ENCODE data around the gene ISY1.
"Not testable (repeated sequence)": the region's sequence is repeated elsewhere in the genome, so short reads cannot be mapped to it uniquely, and the experiment has no call there.

ISY1 gene

DNA sequence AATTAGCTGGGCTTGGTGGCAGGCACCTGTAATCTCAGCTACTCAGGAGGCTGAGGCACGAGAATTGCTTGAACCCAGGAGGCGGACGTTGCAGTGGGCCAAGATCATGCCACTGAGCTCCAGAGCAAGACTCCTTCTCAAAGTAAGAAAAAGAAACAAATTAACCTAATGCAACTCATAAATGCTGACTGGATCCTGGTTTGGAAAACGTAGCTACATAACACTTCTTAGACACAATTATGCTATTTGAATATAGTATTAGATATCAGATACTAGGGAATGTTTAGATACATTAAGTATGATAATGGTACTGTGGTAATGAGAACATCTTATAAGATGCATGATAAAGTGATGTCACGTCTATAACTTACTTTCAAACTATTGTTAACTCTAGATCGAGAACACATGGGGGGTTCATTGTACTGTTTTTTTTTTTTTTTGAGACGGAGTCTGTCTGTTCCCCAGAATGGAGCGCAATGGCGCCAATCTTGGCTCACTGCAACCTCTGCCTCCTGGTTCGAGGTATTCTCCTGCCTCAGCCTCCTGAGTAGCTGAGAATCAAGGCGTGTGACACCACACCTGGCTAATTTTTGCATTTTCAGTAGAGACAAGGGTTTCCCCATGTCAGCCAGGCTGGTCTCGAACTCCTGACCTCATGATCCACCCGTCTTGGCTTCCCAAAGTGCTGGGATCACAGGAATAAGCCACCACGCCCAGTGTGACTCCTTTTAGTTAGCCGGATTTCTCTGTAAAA, 5.9 kb upstream of the ISY1 start:
- DNase-seq: no peak

DNA sequence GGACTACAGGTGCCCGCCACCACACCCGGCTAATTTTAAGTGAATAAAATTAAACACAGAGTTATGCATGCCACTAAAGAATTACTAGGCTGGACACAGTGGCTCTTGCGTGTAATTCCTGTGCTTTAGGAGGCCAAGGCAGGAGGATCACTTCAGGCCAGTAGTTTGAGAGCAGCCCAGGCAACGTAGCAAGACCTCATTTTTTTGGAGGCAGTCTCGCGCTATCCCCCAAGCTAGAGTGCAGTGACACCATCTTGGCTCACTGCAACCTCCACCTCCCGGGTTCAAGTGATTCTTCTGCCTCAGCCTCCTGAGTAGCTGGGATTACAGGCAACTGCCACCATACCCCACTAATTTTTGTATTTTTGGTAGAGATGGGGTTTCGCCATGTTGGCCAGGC, 4.7 kb upstream of the ISY1 start:
- DNase-seq: not testable (repeated sequence)

DNA sequence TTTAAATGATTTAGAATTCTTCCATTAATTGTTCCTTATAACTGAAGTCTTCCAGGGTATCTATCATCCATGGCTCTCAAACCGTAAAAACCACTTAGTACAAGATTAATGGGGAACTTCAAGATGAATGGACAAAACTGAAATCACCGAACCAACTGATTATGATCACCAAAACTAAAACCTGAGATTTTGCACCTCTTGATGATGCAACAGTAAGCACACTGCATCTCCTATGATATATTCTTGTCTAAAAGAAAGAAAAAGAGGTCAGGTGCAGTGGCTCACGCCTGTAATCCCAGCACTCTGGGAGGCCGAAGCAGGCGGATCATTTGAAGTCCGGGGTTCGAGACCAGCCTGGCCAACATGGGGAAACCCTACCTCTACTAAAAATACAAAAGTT, 3.6 kb upstream of the ISY1 start:
- no peak for DNase-seq

DNA sequence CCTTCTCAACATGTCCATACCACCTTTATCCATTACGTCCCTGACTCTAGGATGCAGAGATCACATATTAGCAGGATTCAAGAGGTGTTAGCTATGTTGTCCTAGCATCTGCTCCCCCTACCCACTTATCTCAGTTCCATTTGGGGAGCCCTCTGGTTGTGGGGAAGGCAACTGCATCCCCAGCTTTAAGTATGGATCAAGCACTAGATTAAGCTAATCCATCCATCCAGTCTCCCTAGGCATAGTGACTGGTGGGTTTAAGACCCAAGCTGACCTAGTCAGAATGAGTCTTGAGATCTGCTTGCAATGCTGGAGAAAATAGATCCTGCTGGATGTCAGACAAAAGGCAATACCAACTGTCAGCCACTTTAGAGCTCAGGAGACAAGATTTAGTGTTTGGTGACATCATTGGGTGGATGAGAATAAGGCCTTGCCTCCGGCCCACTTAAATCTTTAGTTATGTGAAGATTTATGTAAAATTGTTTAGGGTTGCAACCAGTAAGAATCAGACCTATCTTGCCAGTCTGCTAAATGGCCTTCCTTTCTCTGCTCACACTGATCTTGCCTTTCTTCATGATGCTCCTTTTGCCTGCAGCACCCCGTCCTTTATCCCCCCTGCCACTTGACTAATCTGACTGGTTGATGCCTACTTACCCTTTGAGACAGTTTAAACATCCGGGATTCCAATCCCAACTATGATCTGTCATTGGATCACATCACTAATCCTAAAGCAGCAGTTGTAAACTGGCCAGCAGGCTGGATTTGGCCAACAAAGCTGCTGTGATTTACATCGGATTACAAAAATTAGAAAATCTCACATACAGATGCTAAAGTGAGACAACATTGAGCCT, 2.1 kb upstream of the ISY1 start:
- DNase-seq: no peak

DNA sequence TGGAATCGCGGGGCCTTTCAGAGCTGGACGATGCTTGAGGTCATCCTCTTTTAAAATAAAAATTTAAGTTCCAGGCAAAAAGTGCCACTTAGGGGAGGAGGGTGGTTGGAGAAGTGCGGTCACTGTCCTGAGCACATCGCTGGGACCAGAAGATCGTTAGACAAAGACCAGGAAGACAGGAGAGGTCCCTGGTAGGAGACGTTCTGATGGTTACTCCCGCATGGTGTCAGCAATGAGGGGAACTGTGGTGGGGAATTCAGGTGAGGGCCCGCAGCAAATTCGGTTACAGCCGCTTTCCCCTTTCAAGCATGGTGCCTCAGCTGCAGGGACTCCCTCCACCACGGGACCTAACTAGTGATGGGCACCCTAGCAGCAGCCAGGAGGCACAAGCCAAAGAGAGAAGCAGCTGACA, 1.0 kb upstream of the ISY1 start:
- DNase-seq: peak in 3 of 56 donors; percentile 8 to 39 (median 23)

DNA sequence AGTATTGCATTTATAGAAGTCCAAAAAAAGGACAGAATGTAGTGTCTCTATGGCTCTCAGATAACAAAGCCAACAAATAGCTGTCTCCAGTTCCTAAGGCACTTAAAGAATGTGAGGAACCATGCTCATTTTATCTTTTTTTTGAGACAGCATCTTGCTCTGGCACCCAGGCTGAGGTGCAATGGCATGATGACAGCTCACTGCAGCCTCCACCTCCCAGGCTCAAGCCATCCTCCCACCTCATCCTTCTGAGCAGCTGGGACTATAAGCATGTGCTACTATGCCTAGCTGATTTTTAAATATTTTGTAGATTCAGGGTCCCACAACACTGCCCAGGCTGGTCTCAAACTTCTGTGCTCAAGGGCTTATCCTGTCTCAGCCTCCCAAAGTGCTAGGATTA, 16.1 kb downstream of the ISY1 start:
- no peak for DNase-seq

DNA sequence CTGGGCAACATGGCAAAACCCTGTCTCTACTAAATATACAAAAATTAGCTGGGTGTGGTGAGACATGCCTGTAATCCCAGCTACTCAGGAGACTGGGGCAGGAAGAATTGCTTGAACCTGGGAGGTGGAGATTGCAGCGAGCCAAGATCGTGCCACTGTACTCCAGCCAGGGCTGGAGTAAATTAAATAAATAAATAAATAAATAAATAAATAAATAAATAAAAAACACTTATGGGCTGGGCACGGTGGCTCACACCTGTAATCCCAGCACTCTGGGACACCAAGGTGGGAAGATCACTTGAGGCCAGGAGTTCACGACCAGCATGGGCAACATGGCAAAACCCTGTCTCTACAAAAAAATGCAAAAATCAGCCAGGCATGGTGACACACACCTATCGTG, 19.9 kb downstream of the ISY1 start:
- DNase-seq: not testable (repeated sequence)

DNA sequence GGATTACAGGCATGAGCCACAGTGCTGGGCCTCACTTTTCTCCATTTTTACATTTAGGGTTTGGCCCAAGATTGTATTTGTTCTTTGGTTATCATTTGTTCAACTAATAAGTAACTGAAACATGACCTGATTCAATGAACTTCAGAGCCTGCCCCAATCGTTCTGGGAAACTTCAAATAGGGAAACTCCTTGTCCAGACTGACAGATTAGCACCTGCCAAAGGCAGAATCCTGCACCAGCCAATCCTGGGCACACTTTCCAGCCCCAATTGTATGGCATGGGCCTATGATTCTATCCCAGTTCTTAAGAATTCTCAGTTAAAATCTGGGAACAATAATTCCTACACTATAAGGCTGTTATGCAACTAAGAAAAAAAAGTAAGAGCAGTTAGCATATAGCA, 21.0 kb downstream of the ISY1 start:
- no peak for DNase-seq

DNA sequence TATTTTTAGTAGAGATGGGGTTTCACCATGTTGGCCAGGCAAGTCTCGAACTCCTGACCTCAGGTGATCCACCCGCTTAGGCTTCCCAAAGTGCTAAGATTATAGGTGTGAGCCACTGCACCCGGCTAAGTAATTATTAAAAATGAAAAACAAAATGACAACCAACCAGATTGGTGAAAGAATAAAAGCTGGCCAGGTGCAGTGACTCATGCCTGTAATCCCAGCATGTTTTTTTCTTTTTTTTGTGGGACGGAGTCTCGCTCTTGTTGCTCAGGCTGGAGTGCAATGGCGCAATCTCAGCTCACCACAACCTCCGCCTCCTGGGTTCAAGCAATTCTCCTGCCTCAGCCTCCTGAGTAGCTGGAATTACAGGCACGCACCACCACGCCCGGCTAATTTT, 24.6 kb downstream of the ISY1 start:
- DNase-seq: not testable (repeated sequence)

DNA sequence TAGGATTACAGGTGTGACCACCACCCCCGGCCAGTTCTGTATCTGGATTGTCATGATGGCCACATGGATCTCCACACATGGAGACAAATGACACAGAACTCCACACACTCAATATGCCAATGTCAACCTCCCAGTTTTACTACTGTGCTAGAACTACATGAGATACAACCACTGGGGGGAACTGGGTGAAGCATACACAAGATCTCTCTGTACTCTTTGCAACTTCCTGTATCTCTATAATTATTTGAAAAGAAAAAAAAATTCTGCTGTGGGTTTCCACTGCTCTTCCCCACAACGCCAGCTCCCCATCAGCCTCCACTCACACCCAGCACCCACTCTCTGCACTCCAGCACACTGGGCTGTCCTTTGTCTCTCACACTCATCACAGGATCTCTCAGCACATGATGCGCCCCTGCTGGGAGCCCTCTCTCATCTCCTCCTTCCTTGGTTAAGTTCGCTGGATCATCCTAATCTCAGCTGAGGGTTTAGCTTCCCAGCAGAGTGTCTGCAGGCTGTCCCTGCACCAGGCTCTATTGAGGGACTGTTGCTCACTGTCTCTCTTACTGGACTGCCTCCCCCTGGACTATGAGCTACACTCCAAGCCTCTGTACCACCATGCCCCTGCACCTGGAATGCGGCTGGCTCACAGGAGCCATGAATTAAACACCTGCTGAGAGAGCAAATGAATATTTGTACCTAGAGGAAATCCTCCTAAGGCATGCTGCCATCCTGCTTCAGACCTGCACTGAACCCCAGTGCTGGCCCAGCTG, 28.6 kb downstream of the ISY1 start:
- DNase-seq: peak in 1 of 56 donors; percentile 36

DNA sequence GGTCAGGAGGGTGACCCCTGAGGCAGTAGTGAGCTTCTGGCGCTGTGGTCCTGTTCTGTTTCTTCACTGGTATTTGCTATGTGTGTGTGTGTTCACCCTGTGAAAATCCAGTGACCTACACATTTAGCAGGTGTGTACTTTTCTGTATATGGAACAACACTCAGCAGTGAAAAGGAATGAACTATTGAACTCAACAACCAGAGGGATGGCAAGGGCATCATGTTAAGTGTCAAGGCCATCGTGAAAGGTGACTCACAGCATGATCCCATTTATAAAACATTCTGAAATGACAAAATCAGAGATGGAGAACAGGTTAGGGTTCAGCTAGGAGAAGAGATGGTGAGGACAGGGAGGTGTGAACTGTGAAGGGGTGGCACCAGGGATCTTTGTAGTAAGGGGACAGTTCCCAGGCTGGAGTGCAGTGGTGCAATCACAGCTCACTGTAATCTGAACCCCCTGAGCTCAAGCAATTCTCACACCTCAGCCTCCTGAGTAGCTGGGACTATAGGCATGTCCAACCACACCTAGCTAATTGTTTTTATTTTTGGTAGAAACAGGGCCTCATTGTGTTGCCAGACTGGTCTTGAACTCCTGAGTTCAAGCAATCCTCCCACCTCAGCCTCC, 29.3 kb downstream of the ISY1 start:
- no peak for DNase-seq

DNA sequence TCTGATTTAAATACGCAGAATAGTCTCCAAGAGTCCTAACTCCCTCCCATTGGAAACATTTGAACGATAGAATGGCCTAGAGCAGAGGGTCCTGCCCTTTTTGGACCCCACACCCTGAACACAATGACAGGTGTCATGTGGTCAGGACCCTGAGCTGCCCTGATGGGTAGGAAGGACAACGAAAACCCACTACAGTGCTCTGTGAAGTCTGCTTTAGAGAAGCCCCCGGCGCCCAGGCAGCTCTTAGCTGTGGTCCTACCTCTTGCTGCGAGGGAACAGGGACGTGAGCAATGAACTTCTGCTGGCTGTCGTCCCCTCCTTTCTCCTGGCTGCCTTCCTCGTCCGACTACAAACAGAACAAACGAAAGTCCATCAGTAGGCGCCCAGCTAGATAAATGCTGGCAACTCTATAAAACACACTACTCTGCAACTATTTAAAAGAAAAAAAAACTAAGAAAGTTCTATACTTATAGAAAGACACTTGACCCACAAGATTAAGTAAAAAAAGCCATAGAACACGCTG, 30.5 kb downstream of the ISY1 start:
- DNase-seq: no peak

DNA sequence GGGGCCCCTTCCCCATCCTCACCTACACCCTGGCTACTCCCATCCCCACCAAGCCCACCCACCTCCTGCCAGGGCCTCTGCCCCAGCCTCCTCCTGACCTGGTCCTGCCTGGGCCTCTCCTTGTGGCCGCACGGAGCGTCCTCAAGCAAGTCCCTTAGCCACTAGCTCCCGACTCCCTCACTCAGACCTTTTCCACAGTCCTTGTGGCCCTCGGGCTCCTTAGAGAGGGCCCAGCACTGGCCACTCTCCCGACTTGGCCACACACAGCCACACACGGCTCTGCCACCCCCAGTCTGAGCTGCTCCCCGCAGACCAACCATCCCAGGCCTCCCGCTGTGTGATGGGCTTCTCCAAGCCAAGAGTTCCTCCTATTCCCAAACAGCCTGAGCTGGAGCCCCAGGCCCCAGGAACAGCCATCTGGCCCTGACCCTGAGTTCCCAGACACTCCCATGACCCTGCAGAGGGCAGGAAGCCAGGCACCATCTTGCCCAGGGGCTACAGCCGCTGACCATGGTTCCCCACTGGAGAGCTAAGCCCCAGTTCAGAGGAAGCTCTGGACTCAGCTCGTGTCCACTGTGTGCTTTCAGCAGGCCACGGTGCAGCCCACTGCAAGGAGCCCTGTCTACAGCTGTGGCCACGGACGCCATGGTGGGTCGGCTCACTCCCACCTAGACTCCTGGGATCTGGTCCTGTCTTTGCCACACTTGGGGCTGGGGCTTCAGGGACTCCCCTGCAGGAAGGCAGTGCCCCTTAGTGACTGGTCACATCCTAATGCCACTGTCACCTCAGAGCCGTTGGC, 32.3 kb downstream of the ISY1 start:
- DNase-seq: no peak

DNA sequence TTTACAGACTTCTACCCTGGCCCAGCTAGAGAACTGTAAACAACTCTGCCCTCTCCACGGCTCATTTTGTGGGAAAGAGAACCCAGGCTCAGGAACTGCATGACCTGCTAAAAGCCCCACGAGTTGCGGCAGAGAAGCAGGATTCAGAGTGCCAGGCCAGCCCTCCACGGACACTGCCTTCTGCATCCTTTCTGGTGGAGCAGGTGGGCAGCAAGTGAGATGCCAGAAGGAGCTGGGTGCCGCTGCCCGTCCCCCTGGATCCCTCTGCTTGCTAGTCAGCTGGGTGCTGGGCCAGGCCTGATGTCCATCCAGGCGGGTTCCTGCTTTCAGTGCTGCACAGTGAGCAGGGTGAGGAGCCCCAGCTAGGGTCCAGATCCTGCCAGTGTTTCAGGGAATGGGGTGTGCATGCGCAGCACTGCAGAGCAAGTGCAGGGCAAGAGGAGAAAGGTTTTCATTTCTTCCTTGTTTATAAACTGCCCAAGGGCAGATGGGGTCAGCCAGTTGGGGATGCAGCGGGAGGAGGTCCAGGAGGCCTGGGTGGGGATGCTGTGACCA, 34.1 kb downstream of the ISY1 start:
- DNase-seq: no peak

DNA sequence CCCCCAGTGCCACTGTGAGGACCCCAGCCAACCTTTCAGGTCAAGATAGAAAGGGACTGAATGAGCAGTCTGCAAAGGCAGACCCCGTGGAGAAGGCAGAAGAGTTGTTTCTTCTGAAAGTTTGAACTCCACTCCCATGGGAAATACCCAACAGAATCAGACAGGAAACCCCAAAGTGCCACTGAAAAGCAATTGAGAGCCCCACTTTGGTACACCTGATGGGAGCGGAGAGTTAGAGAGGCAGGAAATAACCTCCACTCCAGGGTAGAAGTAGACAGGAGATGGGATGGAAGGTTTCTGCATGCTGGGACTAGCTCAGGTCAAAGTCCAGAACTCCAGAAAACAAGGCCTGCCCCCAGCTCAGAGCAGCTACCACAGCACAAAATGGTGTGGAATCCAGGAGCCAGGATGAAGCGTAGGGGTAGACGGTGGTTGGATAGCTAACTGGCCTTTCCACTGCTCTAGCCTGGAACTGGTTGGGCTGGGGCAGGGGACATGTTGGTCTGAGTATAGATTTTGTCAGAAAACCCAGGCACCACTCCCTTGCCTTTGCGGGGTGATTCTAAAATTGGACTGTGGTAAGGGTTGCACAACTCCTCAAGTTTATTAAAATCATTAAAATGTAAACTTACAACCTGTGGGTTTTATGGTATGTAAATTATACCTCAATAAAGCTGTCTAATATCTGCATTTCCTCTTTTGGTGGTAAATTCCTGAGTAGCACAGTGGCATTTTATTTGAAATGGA, 37.4 kb downstream of the ISY1 start:
- DNase-seq: no peak

DNA sequence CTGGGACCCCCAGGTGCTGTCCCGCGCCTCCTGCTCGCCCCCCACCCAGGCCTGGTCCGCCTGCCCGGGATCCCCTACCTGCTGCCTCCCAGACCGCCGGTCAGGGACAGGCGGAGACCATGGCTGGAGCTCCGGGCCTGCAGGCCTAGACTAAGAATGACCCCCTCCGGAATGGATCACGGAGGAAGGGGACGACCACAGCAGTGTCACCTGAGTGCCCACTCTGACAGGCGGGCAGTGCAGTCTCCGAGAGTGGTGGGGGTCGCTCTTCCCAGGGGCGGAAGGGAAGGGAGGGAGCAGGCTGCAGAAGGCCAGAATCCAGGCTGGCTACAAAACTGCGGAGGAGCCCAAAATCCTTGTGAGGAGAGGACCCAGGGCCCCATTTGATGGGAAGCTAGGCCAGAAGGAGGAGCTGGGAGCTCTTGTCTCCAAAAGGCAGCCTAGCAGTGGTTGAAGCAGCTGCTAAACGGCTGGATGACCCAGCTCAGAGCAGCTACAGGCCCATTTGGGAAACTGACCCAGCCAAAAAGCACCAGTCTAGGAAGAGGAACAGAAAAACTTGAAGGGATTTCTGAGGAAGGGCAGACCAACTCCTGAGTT, 38.4 kb downstream of the ISY1 start:
- DNase-seq: no peak

DNA sequence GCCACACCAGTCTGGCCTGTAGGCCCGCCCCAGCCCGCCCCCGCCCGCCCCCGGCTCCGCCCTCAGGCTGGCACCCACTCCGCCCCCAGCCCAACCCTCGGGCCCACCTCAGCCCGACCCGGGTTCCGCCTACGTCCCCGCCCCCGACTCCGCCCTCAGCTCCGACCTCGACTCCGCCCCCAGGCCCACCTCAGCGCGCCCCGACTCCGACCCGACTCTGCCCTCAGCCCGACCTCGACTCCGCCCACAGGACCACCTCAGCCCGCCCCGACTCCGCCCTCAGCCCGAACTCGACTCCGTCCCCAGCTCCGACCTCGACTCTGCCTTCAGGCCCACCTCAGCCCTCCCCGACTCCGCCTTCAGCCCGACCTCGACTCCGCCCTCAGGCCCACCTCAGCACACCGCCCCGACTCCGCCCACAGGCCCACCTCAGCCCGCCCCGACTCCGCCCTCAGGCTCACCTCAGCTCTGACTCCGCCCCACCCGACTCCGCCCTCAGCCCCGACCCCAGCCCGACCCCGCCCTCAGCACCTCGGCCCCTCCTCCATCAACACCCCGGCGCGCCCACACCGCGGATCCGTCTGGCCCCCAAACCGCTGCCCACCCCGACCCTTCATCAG, 39.0 kb downstream of the ISY1 start, which contains the start of gene RAB43:
TSS of gene RAB43 (minus strand) at position 13 of the 620 bp plus-strand sequence. CDS start 315 bp downstream, outside the sequence.
- peak in 52 of 56 donors; percentile 30 to 90 (median 72) for DNase-seq

Data from amygdala (tissue), 56 donors.